ENCODE results near the gene CYP2A7.
A peak's percentile ranks its signal among the peaks of the same experiment; 100 is the strongest.
"Not testable (repeated sequence)": the region's sequence is repeated elsewhere in the genome, so short reads cannot be mapped to it uniquely, and the experiment has no call there.

CYP2A7 gene

GRCh38 chr19:40882062-40882461, at the start of gene CYP2A7:
Gene CYP2A7 (minus strand): TSS chr19:40882231. CDS start chr19:40882210, 21 bp downstream.
- not testable (repeated sequence) for H3K4me3 ChIP-seq (ENCODE audit: low read depth, low read length); H3K27ac ChIP-seq (ENCODE audit: low read depth, low read length); H3K9ac ChIP-seq (ENCODE audit: low read depth, low read length); H3K9me3 ChIP-seq (ENCODE audit: control insufficient read depth, insufficient read depth, low read length); H3K4me1 ChIP-seq (ENCODE audit: control insufficient read depth, insufficient read depth, low read length); H3K36me3 ChIP-seq (ENCODE audit: control insufficient read depth, insufficient read depth, low read length)
- peaks cover 16% of the 10 kb centered on the region for H3K27me3 ChIP-seq (ENCODE audit: control insufficient read depth, insufficient read depth, low read length)

- H3K9me3 ChIP-seq (ENCODE audit: control insufficient read depth, insufficient read depth, low read length); H3K9ac ChIP-seq (ENCODE audit: low read depth, low read length); H3K4me1 ChIP-seq (ENCODE audit: control insufficient read depth, insufficient read depth, low read length); H3K27me3 ChIP-seq (ENCODE audit: control insufficient read depth, insufficient read depth, low read length); H3K27ac ChIP-seq (ENCODE audit: low read depth, low read length); H3K36me3 ChIP-seq (ENCODE audit: control insufficient read depth, insufficient read depth, low read length); H3K4me3 ChIP-seq (ENCODE audit: low read depth, low read length): not testable (repeated sequence)
These were observed 48.8 kb upstream of the CYP2A7 start for GRCh38 chr19:40930799-40931198.

GRCh38 chr19:40929942-40930341, 47.9 kb upstream of the CYP2A7 start:
- not testable (repeated sequence) for H3K9me3 ChIP-seq (ENCODE audit: control insufficient read depth, insufficient read depth, low read length); H3K36me3 ChIP-seq (ENCODE audit: control insufficient read depth, insufficient read depth, low read length); H3K4me3 ChIP-seq (ENCODE audit: low read depth, low read length); H3K27me3 ChIP-seq (ENCODE audit: control insufficient read depth, insufficient read depth, low read length); H3K27ac ChIP-seq (ENCODE audit: low read depth, low read length); H3K4me1 ChIP-seq (ENCODE audit: control insufficient read depth, insufficient read depth, low read length); H3K9ac ChIP-seq (ENCODE audit: low read depth, low read length)

- no peaks in the 10 kb centered on the region for H3K27me3 ChIP-seq (ENCODE audit: control insufficient read depth, insufficient read depth, low read length)
These were observed 46.8 kb upstream of the CYP2A7 start for GRCh38 chr19:40928850-40929249.

GRCh38 chr19:40927567-40927966, 45.5 kb upstream of the CYP2A7 start:
- H3K9me3 ChIP-seq (ENCODE audit: control insufficient read depth, insufficient read depth, low read length), result no peaks in the 10 kb centered on the region
- H3K4me3 ChIP-seq (ENCODE audit: low read depth, low read length), result no peak overlapping the region
- no peaks in the 10 kb centered on the region for H3K4me1 ChIP-seq (ENCODE audit: control insufficient read depth, insufficient read depth, low read length)
- H3K27me3 ChIP-seq (ENCODE audit: control insufficient read depth, insufficient read depth, low read length), result no peaks in the 10 kb centered on the region
- no peaks in the 10 kb centered on the region for H3K36me3 ChIP-seq (ENCODE audit: control insufficient read depth, insufficient read depth, low read length)
- H3K27ac ChIP-seq (ENCODE audit: low read depth, low read length), result no peak overlapping the region
- H3K9ac ChIP-seq (ENCODE audit: low read depth, low read length), result no peak overlapping the region

More at GRCh38 chr19:40928850-40929249, 46.8 kb upstream of the CYP2A7 start:
- no peaks in the 10 kb centered on the region for H3K4me1 ChIP-seq (ENCODE audit: control insufficient read depth, insufficient read depth, low read length)
- no peak overlapping the region for H3K9ac ChIP-seq (ENCODE audit: low read depth, low read length)
- no peaks in the 10 kb centered on the region for H3K9me3 ChIP-seq (ENCODE audit: control insufficient read depth, insufficient read depth, low read length)
- H3K4me3 ChIP-seq (ENCODE audit: low read depth, low read length), result no peak overlapping the region
- no peaks in the 10 kb centered on the region for H3K36me3 ChIP-seq (ENCODE audit: control insufficient read depth, insufficient read depth, low read length)
- H3K27ac ChIP-seq (ENCODE audit: low read depth, low read length), result no peak overlapping the region

GRCh38 chr19:40926276-40926675, 44.2 kb upstream of the CYP2A7 start:
- not testable (repeated sequence) for H3K9me3 ChIP-seq (ENCODE audit: control insufficient read depth, insufficient read depth, low read length); H3K4me1 ChIP-seq (ENCODE audit: control insufficient read depth, insufficient read depth, low read length); H3K9ac ChIP-seq (ENCODE audit: low read depth, low read length); H3K27ac ChIP-seq (ENCODE audit: low read depth, low read length); H3K4me3 ChIP-seq (ENCODE audit: low read depth, low read length); H3K27me3 ChIP-seq (ENCODE audit: control insufficient read depth, insufficient read depth, low read length); H3K36me3 ChIP-seq (ENCODE audit: control insufficient read depth, insufficient read depth, low read length)

- Histone ChIP-seq H3K9ac (ENCODE audit: low read depth, low read length) (no peak overlapping the region), H3K9me3 (ENCODE audit: control insufficient read depth, insufficient read depth, low read length) (no peaks in the 10 kb centered on the region; the same call in 1 of the 2 replicates), H3K27ac (ENCODE audit: low read depth, low read length) (no peak overlapping the region), H3K4me1 (ENCODE audit: control insufficient read depth, insufficient read depth, low read length) (no peaks in the 10 kb centered on the region), H3K36me3 (ENCODE audit: control insufficient read depth, insufficient read depth, low read length) (no peaks in the 10 kb centered on the region), H3K4me3 (ENCODE audit: low read depth, low read length) (no peak overlapping the region), H3K27me3 (ENCODE audit: control insufficient read depth, insufficient read depth, low read length) (no peaks in the 10 kb centered on the region)
These were observed 41.9 kb upstream of the CYP2A7 start for GRCh38 chr19:40923934-40924391.

- not testable (repeated sequence) for H3K4me1 ChIP-seq (ENCODE audit: control insufficient read depth, insufficient read depth, low read length); H3K9me3 ChIP-seq (ENCODE audit: control insufficient read depth, insufficient read depth, low read length); H3K4me3 ChIP-seq (ENCODE audit: low read depth, low read length); H3K27me3 ChIP-seq (ENCODE audit: control insufficient read depth, insufficient read depth, low read length); H3K9ac ChIP-seq (ENCODE audit: low read depth, low read length); H3K36me3 ChIP-seq (ENCODE audit: control insufficient read depth, insufficient read depth, low read length)
- peak overlapping the region; percentile 59 for H3K27ac ChIP-seq (ENCODE audit: low read depth, low read length)
These were observed 40.5 kb upstream of the CYP2A7 start for GRCh38 chr19:40922237-40923160.

GRCh38 chr19:40921005-40921897, 39.2 kb upstream of the CYP2A7 start:
- no peaks in the 10 kb centered on the region for H3K36me3 ChIP-seq (ENCODE audit: control insufficient read depth, insufficient read depth, low read length)
- no peaks in the 10 kb centered on the region; the same call in 1 of the 2 replicates for H3K9me3 ChIP-seq (ENCODE audit: control insufficient read depth, insufficient read depth, low read length)
- no peaks in the 10 kb centered on the region for H3K4me1 ChIP-seq (ENCODE audit: control insufficient read depth, insufficient read depth, low read length)
- H3K27ac ChIP-seq (ENCODE audit: low read depth, low read length), result peak overlapping the region; percentile 62
- no peaks in the 10 kb centered on the region for H3K27me3 ChIP-seq (ENCODE audit: control insufficient read depth, insufficient read depth, low read length)
- H3K9ac ChIP-seq (ENCODE audit: low read depth, low read length), result no peak overlapping the region
- no peak overlapping the region for H3K4me3 ChIP-seq (ENCODE audit: low read depth, low read length)

- H3K4me3 ChIP-seq (ENCODE audit: low read depth, low read length), result no peak overlapping the region
- no peaks in the 10 kb centered on the region; the same call in 1 of the 2 replicates for H3K9me3 ChIP-seq (ENCODE audit: control insufficient read depth, insufficient read depth, low read length)
- H3K36me3 ChIP-seq (ENCODE audit: control insufficient read depth, insufficient read depth, low read length), result no peaks in the 10 kb centered on the region
- H3K9ac ChIP-seq (ENCODE audit: low read depth, low read length), result no peak overlapping the region
- H3K27me3 ChIP-seq (ENCODE audit: control insufficient read depth, insufficient read depth, low read length), result no peaks in the 10 kb centered on the region
- peak overlapping the region; percentile 62 for H3K27ac ChIP-seq (ENCODE audit: low read depth, low read length)
- H3K4me1 ChIP-seq (ENCODE audit: control insufficient read depth, insufficient read depth, low read length), result no peaks in the 10 kb centered on the region
These were observed 38.4 kb upstream of the CYP2A7 start for GRCh38 chr19:40920300-40921004.

Data from HUES48 (cell line).